ENCODE results near the gene SBNO1.

The SBNO1 gene

DNA sequence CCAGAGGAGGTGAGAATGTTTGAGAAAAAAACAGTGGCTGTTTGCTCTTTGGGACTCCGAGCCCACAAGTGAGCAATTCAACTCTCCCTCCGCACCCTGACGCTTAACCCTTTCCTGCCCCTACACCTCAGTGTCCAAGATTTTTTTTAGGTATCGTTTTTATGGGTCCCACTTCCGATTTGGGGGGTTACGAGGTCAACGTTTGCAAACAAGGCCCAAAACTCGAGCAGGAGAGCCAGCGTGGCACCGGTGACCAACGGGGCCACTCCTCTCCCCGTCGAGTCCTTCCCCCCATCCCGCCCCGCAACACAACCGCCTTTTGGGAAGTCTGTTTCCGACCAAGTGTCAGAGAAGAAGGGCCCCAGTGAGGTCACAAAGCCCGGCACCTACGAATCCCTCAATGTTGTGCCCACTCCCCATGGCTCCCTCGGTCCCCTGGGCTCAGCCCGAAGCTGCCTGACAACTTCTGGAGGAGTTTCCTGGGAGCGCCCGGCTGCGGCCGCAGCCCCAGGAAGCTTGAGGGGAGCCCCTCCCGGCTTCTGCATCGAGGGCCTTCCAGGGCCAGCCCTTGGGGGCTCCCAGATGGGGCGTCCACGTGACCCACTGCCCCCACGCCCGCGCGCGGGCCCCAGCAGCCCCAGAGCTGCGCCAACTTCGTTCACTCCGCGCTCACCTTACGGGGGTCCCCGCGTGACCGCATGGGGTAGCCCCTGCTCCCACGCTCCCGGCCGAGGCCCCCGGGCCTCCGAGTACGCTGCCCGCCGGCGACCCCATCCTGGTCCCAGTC is 94.2 kb downstream of the SBNO1 start:
- peak overlapping the region; percentile 71 for H3K27ac ChIP-seq (ENCODE audit: low read length)
- no peaks in the 10 kb centered on the region for H3K9me3 ChIP-seq (ENCODE audit: control insufficient read depth in 2 of 2, low read length in 2 of 2)
- H3K4me1 ChIP-seq (ENCODE audit: control insufficient read depth, insufficient read depth, low read length): peaks cover 28% of the 10 kb centered on the region

DNA sequence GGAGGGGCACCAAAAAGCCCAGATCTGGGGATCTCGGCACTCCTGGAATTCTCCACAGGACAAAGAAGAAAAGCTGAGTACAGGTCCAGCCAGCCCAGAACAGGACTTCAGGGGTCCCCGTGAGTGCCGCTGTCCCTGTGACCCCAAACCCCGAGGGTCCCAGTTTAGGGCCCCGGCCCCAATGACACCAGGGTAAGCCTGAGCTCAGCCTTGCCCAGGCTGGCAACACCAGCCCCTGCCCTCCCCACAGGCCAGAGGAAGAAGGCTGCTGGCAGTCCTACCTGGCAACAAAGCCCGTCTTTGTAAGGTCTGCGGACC is 94.8 kb downstream of the SBNO1 start:
- H3K27ac ChIP-seq (ENCODE audit: low read length): peak overlapping the region; percentile 71
- H3K4me3 ChIP-seq (ENCODE audit: low read length in 2 of 2): peak overlapping the region; percentile 78 to 88
- H3K9me3 ChIP-seq (ENCODE audit: control insufficient read depth in 2 of 2, low read length in 2 of 2): no peaks in the 10 kb centered on the region
- peak overlapping the region; percentile 64 to 68 for H3K9ac ChIP-seq (ENCODE audit: low read length in 2 of 2)
- H3K36me3 ChIP-seq (ENCODE audit: control insufficient read depth in 2 of 2, insufficient read depth in 2 of 2, low read length in 2 of 2): peaks cover 0 to 5% of the 10 kb centered on the region in 2 donors
- no peaks in the 10 kb centered on the region for H3K27me3 ChIP-seq (ENCODE audit: control insufficient read depth in 1 of 2, insufficient read depth in 2 of 2, low read length in 2 of 2)
- peaks cover 28% of the 10 kb centered on the region for H3K4me1 ChIP-seq (ENCODE audit: control insufficient read depth, insufficient read depth, low read length)

More for the DNA sequence above, 94.2 kb downstream of the SBNO1 start:
- Histone ChIP-seq H3K9ac (ENCODE audit: low read length in 2 of 2) (peak overlapping the region; percentile 64 to 68), H3K36me3 (ENCODE audit: control insufficient read depth in 2 of 2, insufficient read depth in 2 of 2, low read length in 2 of 2) (peaks cover 0 to 5% of the 10 kb centered on the region in 2 donors), H3K4me3 (ENCODE audit: low read length in 2 of 2) (peak overlapping the region; percentile 78 to 88), H3K27me3 (ENCODE audit: control insufficient read depth in 1 of 2, insufficient read depth in 2 of 2, low read length in 2 of 2) (no peaks in the 10 kb centered on the region)

DNA sequence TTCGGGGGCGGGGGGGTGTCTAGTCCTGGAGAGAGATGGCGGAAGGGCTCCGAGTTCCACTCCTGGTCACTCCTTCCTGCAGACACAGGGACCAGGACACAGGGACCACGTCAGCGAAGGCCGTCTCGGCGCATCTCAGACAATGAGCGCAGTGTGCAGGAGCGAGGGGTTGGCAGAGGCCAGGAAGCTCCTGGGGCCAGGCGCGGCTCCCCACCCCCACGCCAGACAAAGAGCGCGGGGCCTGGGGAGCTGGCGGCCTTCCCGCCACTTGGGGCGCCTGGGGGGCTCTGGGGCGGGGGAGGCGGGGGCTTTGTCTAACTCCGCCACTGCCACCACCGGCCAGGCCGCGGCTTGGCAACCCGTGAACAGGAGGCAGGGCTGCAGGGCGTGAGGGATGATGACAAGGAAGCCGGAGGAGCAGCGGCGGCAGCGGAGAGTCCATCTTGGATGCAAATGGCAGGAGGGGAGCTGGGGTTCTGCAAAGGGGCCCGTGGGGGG is 95.2 kb downstream of the SBNO1 start:
- no peaks in the 10 kb centered on the region for H3K27me3 ChIP-seq (ENCODE audit: control insufficient read depth in 1 of 2, insufficient read depth in 2 of 2, low read length in 2 of 2)
- H3K36me3 ChIP-seq (ENCODE audit: control insufficient read depth in 2 of 2, insufficient read depth in 2 of 2, low read length in 2 of 2): peaks cover 0 to 5% of the 10 kb centered on the region in 2 donors
- peaks cover 28% of the 10 kb centered on the region for H3K4me1 ChIP-seq (ENCODE audit: control insufficient read depth, insufficient read depth, low read length)
- peak overlapping the region; percentile 64 to 68 for H3K9ac ChIP-seq (ENCODE audit: low read length in 2 of 2)
- H3K27ac ChIP-seq (ENCODE audit: low read length): peak overlapping the region; percentile 71
- H3K9me3 ChIP-seq (ENCODE audit: control insufficient read depth in 2 of 2, low read length in 2 of 2): no peaks in the 10 kb centered on the region
- peak overlapping the region; percentile 78 to 88 for H3K4me3 ChIP-seq (ENCODE audit: low read length in 2 of 2)

DNA sequence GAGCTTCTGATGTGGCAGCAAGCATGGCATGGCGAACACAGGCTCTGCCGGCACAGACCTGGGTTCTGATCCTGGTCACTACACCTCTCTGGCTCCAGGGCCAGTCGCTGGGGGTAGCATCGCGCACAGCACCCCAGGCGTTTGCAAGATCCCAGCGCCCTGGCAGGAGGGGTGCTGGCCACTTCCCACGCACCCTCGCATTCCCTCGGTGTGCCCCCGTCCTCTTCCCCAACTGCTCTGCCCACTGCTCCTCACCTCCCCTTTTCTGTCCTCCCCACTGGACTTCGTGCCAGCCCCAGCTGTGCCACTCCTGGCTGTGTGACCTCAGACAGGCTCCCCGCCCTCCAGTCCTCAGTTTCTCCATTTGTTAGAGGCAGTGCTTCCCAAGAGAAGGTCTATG is 95.8 kb downstream of the SBNO1 start:
- H3K27ac ChIP-seq (ENCODE audit: low read length): peak overlapping the region; percentile 71
- H3K4me3 ChIP-seq (ENCODE audit: low read length in 2 of 2): peak overlapping the region in 1 of 2 donors; percentile 78
- no peaks in the 10 kb centered on the region for H3K27me3 ChIP-seq (ENCODE audit: control insufficient read depth in 1 of 2, insufficient read depth in 2 of 2, low read length in 2 of 2)
- H3K9me3 ChIP-seq (ENCODE audit: control insufficient read depth in 2 of 2, low read length in 2 of 2): no peaks in the 10 kb centered on the region
- peaks cover 0 to 5% of the 10 kb centered on the region in 2 donors for H3K36me3 ChIP-seq (ENCODE audit: control insufficient read depth in 2 of 2, insufficient read depth in 2 of 2, low read length in 2 of 2)
- H3K4me1 ChIP-seq (ENCODE audit: control insufficient read depth, insufficient read depth, low read length): peaks cover 28% of the 10 kb centered on the region
- H3K9ac ChIP-seq (ENCODE audit: low read length in 2 of 2): no peak overlapping the region

DNA sequence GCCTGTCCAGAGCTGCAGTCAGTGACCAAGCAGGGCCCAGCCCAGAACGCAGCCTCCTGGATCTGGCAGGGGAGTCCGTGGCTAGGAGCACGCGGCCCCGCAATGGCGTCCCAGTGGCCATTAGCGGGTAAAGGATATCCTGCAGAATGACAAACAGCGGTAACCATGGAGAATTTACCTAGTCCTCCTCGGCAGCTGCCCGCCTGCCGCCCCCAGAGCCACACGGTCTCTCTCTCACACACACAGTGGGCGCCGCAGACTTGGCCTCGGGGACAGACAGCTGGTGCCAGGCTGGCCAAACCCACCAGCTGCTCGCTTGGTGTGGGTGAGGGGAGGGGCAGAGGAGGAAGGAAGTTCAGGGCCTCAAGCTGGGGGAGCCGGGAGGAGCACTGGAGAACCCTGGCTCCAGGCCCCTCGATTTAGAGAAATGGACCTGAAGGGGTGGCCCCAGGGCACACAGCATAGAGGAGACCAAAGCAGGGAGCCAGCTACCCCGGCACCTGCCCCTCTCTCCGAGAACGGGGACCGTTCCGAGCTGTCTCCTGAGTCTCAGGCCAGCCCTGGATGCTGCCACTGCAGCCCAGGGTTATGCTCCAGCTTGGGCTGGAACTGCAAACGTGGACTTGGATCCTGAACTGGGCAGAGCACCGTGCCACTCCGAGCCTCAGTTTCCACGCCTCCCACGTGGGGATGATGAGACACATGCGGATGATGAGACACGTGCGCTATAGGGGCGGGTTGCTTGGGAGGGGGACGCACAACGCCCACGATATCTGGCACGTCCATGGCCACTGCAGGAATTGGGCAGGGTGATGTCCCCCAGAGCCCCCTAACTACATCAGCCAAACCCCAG is 96.4 kb downstream of the SBNO1 start:
- H3K36me3 ChIP-seq (ENCODE audit: control insufficient read depth in 2 of 2, insufficient read depth in 2 of 2, low read length in 2 of 2): peaks cover 0 to 7% of the 10 kb centered on the region in 2 donors
- H3K4me1 ChIP-seq (ENCODE audit: control insufficient read depth, insufficient read depth, low read length): peaks cover 28% of the 10 kb centered on the region
- peak overlapping the region; percentile 71 for H3K27ac ChIP-seq (ENCODE audit: low read length)
- no peaks in the 10 kb centered on the region for H3K27me3 ChIP-seq (ENCODE audit: control insufficient read depth in 1 of 2, insufficient read depth in 2 of 2, low read length in 2 of 2)
- no peaks in the 10 kb centered on the region for H3K9me3 ChIP-seq (ENCODE audit: control insufficient read depth in 2 of 2, low read length in 2 of 2)
- H3K4me3 ChIP-seq (ENCODE audit: low read length in 2 of 2): no peak overlapping the region
- peak overlapping the region in 1 of 2 donors; percentile 42 for H3K9ac ChIP-seq (ENCODE audit: low read length in 2 of 2)

DNA sequence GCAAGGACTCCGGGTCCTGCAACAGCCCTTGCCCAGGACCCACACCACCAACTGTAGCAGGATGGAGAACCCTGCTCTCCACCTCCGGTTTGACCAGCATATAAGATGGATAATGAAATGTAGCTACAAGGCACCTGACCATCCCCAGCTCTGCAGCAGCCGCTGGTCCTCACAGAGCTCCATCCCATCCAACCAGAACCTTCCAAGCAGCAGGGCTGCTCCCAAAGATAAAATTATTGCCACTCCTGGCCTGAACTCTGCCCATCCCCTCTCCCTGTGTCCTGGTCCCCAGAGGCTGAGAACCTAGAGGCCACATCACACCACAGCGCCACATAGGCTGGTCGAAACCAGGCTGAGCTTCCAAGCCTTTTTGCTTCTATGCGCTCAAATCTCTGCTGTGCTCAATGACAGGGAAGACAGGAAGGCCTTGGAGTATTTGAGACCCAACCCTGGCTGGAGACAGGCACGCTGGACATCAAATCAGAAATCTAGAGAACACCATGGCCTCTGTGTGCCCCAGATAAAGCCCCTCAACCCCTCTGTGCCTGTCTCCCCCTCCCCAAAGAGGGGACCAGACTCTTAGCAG is 97.2 kb downstream of the SBNO1 start:
- H3K27me3 ChIP-seq (ENCODE audit: control insufficient read depth in 1 of 2, insufficient read depth in 2 of 2, low read length in 2 of 2): no peaks in the 10 kb centered on the region
- H3K36me3 ChIP-seq (ENCODE audit: control insufficient read depth in 2 of 2, insufficient read depth in 2 of 2, low read length in 2 of 2): peaks cover 0 to 11% of the 10 kb centered on the region in 2 donors
- H3K4me1 ChIP-seq (ENCODE audit: control insufficient read depth, insufficient read depth, low read length): peaks cover 27% of the 10 kb centered on the region
- H3K9ac ChIP-seq (ENCODE audit: low read length in 2 of 2): no peak overlapping the region
- no peak overlapping the region for H3K4me3 ChIP-seq (ENCODE audit: low read length in 2 of 2)
- no peaks in the 10 kb centered on the region for H3K9me3 ChIP-seq (ENCODE audit: control insufficient read depth in 2 of 2, low read length in 2 of 2)
- H3K27ac ChIP-seq (ENCODE audit: low read length): no peak overlapping the region

DNA sequence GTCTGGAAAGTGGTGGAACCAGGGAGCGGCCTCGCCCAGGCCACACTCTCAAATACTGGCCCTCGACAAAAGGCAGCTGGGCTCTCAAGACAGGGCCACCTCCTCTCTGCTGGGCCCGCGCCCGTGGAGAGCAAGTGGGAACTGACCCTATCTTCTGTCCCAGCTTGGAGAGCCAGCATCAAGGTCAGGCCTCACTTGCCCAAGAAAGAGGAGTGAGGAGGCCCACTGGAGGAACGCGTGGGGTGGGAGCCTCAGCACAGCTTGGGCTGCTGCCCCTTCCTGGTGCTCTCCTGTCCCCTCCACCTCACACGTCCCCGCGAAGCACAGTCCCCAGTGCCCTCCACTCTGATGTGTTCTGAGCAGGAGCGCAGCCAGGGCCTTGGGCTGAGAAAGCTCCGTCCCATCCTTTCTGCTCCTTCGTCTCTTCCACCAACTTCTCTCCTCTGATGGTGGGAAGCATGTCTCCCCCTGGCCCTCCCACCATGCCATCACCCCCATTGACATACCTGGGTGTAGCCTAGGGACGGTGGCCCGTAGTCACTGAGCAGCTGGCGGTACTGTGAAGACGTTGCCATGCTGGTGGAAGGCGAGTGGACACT is 97.9 kb downstream of the SBNO1 start:
- no peak overlapping the region for H3K27ac ChIP-seq (ENCODE audit: low read length)
- H3K27me3 ChIP-seq (ENCODE audit: control insufficient read depth in 1 of 2, insufficient read depth in 2 of 2, low read length in 2 of 2): no peaks in the 10 kb centered on the region
- H3K36me3 ChIP-seq (ENCODE audit: control insufficient read depth in 2 of 2, insufficient read depth in 2 of 2, low read length in 2 of 2): peaks cover 5 to 18% of the 10 kb centered on the region in 2 donors
- H3K9ac ChIP-seq (ENCODE audit: low read length in 2 of 2): no peak overlapping the region
- no peaks in the 10 kb centered on the region for H3K9me3 ChIP-seq (ENCODE audit: control insufficient read depth in 2 of 2, low read length in 2 of 2)
- H3K4me3 ChIP-seq (ENCODE audit: low read length in 2 of 2): no peak overlapping the region
- H3K4me1 ChIP-seq (ENCODE audit: control insufficient read depth, insufficient read depth, low read length): peaks cover 22% of the 10 kb centered on the region

DNA sequence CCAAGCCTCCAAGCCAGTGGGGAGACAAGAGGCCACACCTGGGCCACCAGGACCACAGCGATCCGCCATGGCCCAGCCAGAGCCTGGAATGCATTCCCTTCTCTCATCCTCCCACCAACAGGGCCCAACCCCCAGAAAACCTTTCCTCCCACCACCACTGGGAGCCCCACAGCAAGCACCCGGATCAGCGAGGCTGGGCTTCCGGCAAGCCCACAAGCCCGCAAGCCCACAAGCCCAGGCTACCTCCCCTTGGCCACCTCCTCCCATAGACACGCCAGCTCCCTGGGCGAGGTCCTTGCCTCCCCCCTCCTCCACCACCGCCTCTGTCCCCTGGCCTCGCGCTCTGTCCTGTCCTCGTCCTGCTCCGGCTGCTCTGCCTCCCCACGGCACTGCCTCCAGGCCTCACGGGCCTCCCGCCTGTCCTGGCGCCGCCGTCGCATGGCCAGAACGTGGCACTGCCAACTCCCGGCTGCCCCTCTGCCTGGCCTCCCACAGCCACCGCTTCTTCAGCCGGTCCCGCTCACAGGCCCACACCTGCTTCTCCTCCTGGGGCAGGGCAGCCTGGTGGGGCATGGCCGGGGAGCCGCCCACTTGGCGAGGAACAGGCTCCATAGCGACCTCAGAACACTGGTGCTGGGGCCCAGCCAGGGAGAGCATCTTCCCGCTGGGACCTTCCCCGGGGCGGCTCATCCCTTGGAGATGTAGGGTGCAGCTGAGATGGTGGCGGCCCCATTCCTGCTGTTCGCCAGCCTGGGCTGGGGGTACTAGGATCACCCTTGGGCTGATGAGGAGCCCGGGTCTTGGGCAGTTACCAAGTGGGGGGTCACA is 98.6 kb downstream of the SBNO1 start:
- Histone ChIP-seq H3K27me3 (ENCODE audit: control insufficient read depth in 1 of 2, insufficient read depth in 2 of 2, low read length in 2 of 2) (no peaks in the 10 kb centered on the region), H3K4me3 (ENCODE audit: low read length in 2 of 2) (no peak overlapping the region), H3K9ac (ENCODE audit: low read length in 2 of 2) (no peak overlapping the region), H3K9me3 (ENCODE audit: control insufficient read depth in 2 of 2, low read length in 2 of 2) (no peaks in the 10 kb centered on the region), H3K4me1 (ENCODE audit: control insufficient read depth, insufficient read depth, low read length) (peaks cover 22% of the 10 kb centered on the region), H3K27ac (ENCODE audit: low read length) (no peak overlapping the region), H3K36me3 (ENCODE audit: control insufficient read depth in 2 of 2, insufficient read depth in 2 of 2, low read length in 2 of 2) (peaks cover 9 to 22% of the 10 kb centered on the region in 2 donors)

DNA sequence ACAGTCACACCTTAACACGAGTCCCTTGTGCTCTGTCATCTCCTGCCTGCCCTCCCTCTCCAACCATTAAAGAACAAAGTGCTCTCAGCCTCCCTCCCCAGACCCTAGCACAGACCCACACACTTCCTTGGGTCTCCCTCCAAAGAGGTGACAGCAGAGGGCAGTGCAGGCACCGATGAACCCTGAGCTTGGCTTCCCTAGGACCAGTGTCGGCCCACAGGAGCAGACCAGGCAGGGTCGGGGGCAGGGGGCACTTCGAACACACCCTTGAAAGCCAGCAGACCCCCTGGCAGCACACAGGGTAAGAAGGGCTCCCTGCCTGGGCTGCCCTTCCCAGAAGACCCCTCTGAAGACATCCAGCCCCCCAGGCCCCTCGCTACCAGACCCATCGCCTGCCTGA is 100.0 kb downstream of the SBNO1 start:
- Histone ChIP-seq H3K4me3 (ENCODE audit: low read length in 2 of 2) (no peak overlapping the region), H3K9me3 (ENCODE audit: control insufficient read depth in 2 of 2, low read length in 2 of 2) (no peaks in the 10 kb centered on the region), H3K36me3 (ENCODE audit: control insufficient read depth in 2 of 2, insufficient read depth in 2 of 2, low read length in 2 of 2) (peaks cover 18 to 22% of the 10 kb centered on the region in 2 donors), H3K27me3 (ENCODE audit: control insufficient read depth in 1 of 2, insufficient read depth in 2 of 2, low read length in 2 of 2) (no peaks in the 10 kb centered on the region), H3K4me1 (ENCODE audit: control insufficient read depth, insufficient read depth, low read length) (peaks cover 10% of the 10 kb centered on the region), H3K27ac (ENCODE audit: low read length) (no peak overlapping the region), H3K9ac (ENCODE audit: low read length in 2 of 2) (no peak overlapping the region)
